Activated CD8-positive, alpha-beta T cell treated with anti-CD3 and anti-CD28 coated beads for 36 hours (primary cell): ENCODE measurements around the gene RIMBP2. TPM values are rescaled to one million over a fixed set of nuclear protein-coding genes. Genes with fewer than 3 reads are reported as not detected.

Experiments used
- ATAC-seq: fragments of 200-7000 bp; cut with Tn5 transposase; one replicate; pipeline ENCODE4 v1.10.0; 2021; ENCODE audit warnings: mild to moderate bottlenecking, moderate library complexity
- CTCF ChIA-PET: fragments of 350-600 bp; sonication (Branson Sonifier 250); formaldehyde crosslinking; loops from one replicate; lab custom pipeline; 2021; ENCODE audit warnings: antibody characterized with exemption; lab: Charles Lee
- POLR2A ChIA-PET: fragments of 350-600 bp; sonication (Branson Sonifier 250); formaldehyde crosslinking; loops from one replicate; lab custom pipeline; 2021; ENCODE audit warnings: antibody characterized with exemption; lab: Charles Lee
- DNase-seq: peaks from one replicate; pipeline ENCODE4 v3.0.0-alpha.2; 2020
- H3K27ac Mint-ChIP-seq: one replicate; pipeline ENCODE4 v1.8.0; 2021; ENCODE audit warnings: mild to moderate bottlenecking, mixed read lengths
- H3K27me3 Mint-ChIP-seq: one replicate; pipeline ENCODE4 v1.8.0; 2021; ENCODE audit warnings: mixed read lengths
- H3K36me3 Mint-ChIP-seq: one replicate; pipeline ENCODE4 v1.8.0; 2021; ENCODE audit warnings: low read depth, mixed read lengths
- H3K4me1 Mint-ChIP-seq: one replicate; pipeline ENCODE4 v1.8.0; 2021; ENCODE audit warnings: low read depth, mixed read lengths
- H3K4me3 Mint-ChIP-seq: one replicate; pipeline ENCODE4 v1.8.0; 2021; ENCODE audit warnings: mild to moderate bottlenecking, moderate library complexity, mixed read lengths
- H3K9me3 Mint-ChIP-seq: one replicate; pipeline ENCODE4 v1.8.0; 2021; ENCODE audit warnings: mixed read lengths
- intact Hi-C: fragments of 100-400 bp; cut with micrococcal nuclease; formaldehyde crosslinking; loops from one replicate; pipeline ENCODE4 v1.10.0; 2022
- total RNA-seq, 2 experiments: library from RNA; stranded (reverse); gene quantifications; one replicate each; pipeline ENCODE4 v1.2.3, GENCODE V29; 2021
- TF ChIP-seq, protein P1 (sequence below): fragments of 200-600 bp; IDR thresholded peaks from one replicate; pipeline ENCODE4 v1.8.0; 2022; ENCODE audit warnings: antibody characterized with exemption, mild to moderate bottlenecking

Gene RIMBP2
- total RNA-seq, 2 experiments from 2014 or later, result not detected

DNA sequence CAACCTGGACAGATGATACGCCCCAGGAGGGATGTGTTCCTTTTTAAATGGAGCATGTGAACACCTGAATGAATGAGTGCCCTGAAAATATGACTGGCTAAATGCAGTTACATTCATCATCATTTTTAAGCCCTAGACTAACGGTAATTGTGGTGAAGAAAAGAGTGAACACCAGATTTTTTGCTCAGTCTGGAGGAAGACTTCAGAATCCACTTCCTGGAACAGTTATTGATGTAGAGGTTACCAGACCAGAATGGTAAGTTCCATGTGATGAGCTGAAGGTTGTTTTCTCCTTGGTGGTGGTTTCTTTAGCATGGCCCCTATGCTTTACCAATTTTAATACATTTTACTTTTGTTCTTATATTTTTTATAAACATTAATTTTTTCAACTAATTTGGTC lies 349.1 kb downstream of the RIMBP2 start:
- intact Hi-C loops, result no loop called here
- CTCF ChIA-PET, result no interaction called here
- ATAC-seq (no peak), DNase-seq (no peak)
- POLR2A ChIA-PET, result no interaction called here
- peaks cover 10% of the 10 kb centered on the region for H3K27me3 Mint-ChIP-seq
- H3K36me3 Mint-ChIP-seq, result no peaks in the 10 kb centered on the region
- TF ChIP-seq, protein P1, sequence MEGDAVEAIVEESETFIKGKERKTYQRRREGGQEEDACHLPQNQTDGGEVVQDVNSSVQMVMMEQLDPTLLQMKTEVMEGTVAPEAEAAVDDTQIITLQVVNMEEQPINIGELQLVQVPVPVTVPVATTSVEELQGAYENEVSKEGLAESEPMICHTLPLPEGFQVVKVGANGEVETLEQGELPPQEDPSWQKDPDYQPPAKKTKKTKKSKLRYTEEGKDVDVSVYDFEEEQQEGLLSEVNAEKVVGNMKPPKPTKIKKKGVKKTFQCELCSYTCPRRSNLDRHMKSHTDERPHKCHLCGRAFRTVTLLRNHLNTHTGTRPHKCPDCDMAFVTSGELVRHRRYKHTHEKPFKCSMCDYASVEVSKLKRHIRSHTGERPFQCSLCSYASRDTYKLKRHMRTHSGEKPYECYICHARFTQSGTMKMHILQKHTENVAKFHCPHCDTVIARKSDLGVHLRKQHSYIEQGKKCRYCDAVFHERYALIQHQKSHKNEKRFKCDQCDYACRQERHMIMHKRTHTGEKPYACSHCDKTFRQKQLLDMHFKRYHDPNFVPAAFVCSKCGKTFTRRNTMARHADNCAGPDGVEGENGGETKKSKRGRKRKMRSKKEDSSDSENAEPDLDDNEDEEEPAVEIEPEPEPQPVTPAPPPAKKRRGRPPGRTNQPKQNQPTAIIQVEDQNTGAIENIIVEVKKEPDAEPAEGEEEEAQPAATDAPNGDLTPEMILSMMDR, result no peak
- no peak overlapping the region for H3K27ac Mint-ChIP-seq
- no peaks in the 10 kb centered on the region for H3K4me1 Mint-ChIP-seq
- H3K4me3 Mint-ChIP-seq, result no peak overlapping the region
- H3K9me3 Mint-ChIP-seq, result no peaks in the 10 kb centered on the region

DNA sequence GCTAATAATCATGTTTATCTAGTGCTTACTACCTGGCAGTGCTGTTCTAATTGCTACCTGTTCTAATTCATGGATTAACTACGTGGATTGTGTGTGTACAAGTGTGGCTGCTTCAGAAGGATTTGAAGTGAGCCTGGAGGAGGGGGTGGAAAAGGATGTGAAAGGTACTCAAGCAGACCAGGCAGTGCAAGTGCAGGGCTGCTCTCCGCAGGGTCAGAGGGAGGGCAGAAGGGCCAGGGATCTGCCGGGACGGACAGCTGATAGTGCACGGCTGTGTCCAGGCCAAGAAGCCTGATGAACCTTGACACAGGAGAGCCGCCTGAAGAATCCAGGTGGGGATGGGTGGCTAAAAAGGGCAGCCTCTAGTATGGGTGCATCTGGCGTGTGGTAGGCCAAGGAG lies 349.9 kb downstream of the RIMBP2 start:
- Mint-ChIP-seq H3K36me3 (no peaks in the 10 kb centered on the region), H3K27me3 (peaks cover 10% of the 10 kb centered on the region), H3K4me1 (no peaks in the 10 kb centered on the region), H3K4me3 (no peak overlapping the region), H3K9me3 (no peaks in the 10 kb centered on the region), H3K27ac (no peak overlapping the region)
- DNase-seq (no peak), ATAC-seq (no peak)
- intact Hi-C loops, result no loop called here
- CTCF ChIA-PET, result no interaction called here
- TF ChIP-seq, protein P1, result no peak
- POLR2A ChIA-PET, result no interaction called here

DNA sequence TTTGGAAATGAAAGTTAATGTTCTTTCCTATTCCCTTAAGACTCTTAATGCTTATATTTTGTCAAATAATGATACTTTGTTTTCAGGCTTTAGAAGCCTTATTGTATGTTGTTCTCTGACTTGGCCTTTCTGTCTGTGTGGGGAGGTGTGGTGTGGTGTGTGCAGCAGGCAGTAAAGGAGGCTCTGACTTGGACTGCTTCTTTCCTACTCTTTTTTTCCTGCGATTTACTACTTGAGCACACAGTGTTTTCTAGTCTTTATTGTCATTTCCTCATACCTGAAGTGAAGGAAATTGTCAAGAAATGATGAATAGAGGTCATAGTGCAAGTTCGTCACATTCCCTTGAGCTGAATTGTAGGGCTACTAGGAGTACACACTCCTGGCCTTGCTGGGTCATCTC lies 351.5 kb downstream of the RIMBP2 start:
- intact Hi-C loops, result no loop called here
- DNase-seq, result no peak
- TF ChIP-seq, protein P1, result no peak
- Mint-ChIP-seq H3K4me3 (no peak overlapping the region), H3K27ac (no peak overlapping the region), H3K4me1 (no peaks in the 10 kb centered on the region), H3K9me3 (no peaks in the 10 kb centered on the region), H3K27me3 (peaks cover 14% of the 10 kb centered on the region), H3K36me3 (no peaks in the 10 kb centered on the region)
- CTCF ChIA-PET, result no interaction called here
- POLR2A ChIA-PET, result no interaction called here
- ATAC-seq, result no peak

DNA sequence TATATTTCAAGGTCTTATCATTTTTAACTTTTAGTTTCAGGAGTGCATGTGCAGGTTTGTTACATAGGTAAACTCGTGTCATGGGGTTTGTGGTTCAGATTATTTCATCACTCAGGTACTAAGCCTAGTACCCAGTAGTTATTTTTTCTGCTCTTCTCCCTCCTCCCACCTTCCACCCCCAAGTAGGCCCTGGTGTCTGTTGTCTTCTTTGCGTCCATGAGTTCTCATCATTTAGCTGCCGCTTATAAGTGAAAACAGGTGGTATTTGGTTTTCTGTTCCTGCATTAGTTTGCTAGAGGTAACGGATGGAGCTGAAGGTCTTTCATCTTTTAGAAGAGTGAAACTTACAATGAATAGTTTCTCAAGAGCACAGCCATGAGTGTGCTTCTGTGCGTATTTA lies 354.0 kb downstream of the RIMBP2 start:
- ATAC-seq (no peak), DNase-seq (no peak)
- POLR2A ChIA-PET, result no interaction called here
- H3K36me3 Mint-ChIP-seq, result no peaks in the 10 kb centered on the region
- CTCF ChIA-PET, result no interaction called here
- no peaks in the 10 kb centered on the region for H3K4me1 Mint-ChIP-seq
- TF ChIP-seq, protein P1, result no peak
- intact Hi-C loops, result no loop called here
- peaks cover 13% of the 10 kb centered on the region for H3K27me3 Mint-ChIP-seq
- no peak overlapping the region for H3K27ac Mint-ChIP-seq
- H3K9me3 Mint-ChIP-seq, result no peaks in the 10 kb centered on the region
- H3K4me3 Mint-ChIP-seq, result no peak overlapping the region

DNA sequence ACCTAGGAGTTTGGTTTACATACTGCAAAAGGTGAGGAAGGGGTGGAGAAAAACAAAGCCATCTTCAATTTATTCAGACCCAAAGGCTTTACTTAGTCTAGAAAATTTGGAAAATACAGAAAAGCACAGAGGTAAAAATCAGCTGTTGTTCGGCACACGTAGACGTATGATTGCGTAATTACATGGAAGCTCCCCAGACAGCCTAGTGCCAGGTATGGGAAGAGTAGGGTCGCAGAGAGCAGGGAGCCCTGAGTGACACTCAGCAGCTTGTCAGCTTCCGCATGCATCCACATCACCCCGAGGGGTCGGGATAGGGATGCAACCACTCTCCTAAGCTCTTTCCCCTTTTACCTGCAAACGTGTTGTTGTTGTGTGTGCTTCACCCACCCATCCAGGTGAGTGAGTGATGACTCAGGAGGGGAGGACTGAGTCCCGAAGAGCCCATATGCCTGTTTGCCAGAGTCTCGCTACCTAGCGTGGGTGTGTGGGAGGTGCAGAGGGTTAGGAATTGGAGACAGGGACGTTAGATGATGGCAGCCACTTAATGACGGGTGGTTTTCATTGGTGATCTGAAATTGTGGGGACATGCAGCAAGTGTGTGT lies 358.3 kb downstream of the RIMBP2 start:
- no peak for ATAC-seq

More for the DNA sequence above, 358.3 kb downstream of the RIMBP2 start:
- intact Hi-C loops, result no loop called here
- Mint-ChIP-seq H3K4me1 (no peaks in the 10 kb centered on the region), H3K27ac (no peak overlapping the region), H3K4me3 (no peak overlapping the region), H3K36me3 (no peaks in the 10 kb centered on the region), H3K27me3 (peaks cover 12% of the 10 kb centered on the region), H3K9me3 (no peaks in the 10 kb centered on the region)
- TF ChIP-seq, protein P1, result no peak
- no peak for DNase-seq
- CTCF ChIA-PET, result no interaction called here
- POLR2A ChIA-PET, result no interaction called here
